ENCODE data around the gene SAYSD1. TPM values are rescaled to one million over a fixed set of nuclear protein-coding genes. Genes with fewer than 3 reads are reported as not detected.
A peak's percentile ranks its signal among the peaks of the same experiment; 100 is the strongest.

SAYSD1 gene
- total and polyA plus RNA-seq, 11 donors: 6.5 to 14.6 (median 9.6) TPM

GRCh38 chr6:39055661-39056060 lies 59.3 kb downstream of the SAYSD1 start:
- no peak overlapping the region for H3K27ac ChIP-seq
- intact Hi-C loops (cut with DNase I): no loop called here
- no peak overlapping the region for H3K4me3 ChIP-seq
- H3K4me1 ChIP-seq: peaks cover 0 to under 1% (median 0%) of the 10 kb centered on the region in 12 donors
- H3K36me3 ChIP-seq: no peaks in the 10 kb centered on the region
- no peak for TF ChIP-seq POLR2A (IDR thresholded peaks at IDR 0.05)
- TF ChIP-seq, protein P1, sequence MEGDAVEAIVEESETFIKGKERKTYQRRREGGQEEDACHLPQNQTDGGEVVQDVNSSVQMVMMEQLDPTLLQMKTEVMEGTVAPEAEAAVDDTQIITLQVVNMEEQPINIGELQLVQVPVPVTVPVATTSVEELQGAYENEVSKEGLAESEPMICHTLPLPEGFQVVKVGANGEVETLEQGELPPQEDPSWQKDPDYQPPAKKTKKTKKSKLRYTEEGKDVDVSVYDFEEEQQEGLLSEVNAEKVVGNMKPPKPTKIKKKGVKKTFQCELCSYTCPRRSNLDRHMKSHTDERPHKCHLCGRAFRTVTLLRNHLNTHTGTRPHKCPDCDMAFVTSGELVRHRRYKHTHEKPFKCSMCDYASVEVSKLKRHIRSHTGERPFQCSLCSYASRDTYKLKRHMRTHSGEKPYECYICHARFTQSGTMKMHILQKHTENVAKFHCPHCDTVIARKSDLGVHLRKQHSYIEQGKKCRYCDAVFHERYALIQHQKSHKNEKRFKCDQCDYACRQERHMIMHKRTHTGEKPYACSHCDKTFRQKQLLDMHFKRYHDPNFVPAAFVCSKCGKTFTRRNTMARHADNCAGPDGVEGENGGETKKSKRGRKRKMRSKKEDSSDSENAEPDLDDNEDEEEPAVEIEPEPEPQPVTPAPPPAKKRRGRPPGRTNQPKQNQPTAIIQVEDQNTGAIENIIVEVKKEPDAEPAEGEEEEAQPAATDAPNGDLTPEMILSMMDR (IDR thresholded peaks at IDR 0.05): no peak
- no peak for ATAC-seq
- 71 to 79% (median 73%) methylated on average over 7 of the region's 7 CpGs for WGBS, 4 donors
- no peaks in the 10 kb centered on the region for H3K9me3 ChIP-seq
- no peak for DNase-seq
- H3K27me3 ChIP-seq: peaks cover 0 to 28% (median 0%) of the 10 kb centered on the region in 9 donors

DNA sequence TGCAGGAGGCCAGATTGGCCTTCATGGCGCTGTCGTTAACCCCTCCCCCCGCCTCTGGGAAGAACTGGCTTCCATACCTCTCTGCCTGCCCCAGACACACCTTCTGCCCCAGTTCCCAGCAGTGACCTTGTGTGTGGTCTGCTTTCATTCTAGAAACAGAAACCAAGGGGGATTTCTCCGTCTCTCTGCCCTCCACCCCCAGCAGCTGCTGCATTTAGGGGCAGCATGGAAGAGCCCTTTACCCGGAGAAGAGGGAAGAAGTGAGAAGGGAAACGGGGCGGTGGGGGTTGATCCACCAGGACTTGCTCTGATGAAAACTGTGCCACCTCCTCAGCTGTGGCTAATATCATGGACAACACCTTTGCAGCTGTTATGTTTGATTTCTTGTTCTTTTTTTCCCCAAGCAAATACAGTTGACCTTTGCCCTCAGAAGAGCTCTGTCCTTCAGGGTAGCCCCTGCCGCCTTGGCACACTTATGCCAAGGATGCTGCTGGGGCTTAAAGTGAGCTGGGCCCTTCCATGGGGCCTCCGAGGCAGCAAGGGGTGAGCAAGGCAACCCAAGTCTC lies 60.3 kb downstream of the SAYSD1 start:
- no peaks in the 10 kb centered on the region for H3K9me3 ChIP-seq
- no peaks in the 10 kb centered on the region for H3K4me1 ChIP-seq
- peaks cover 0 to 32% (median 2%) of the 10 kb centered on the region in 9 donors for H3K27me3 ChIP-seq
- TF ChIP-seq POLR2A (IDR thresholded peaks at IDR 0.05): no peak
- TF ChIP-seq, protein P1 (IDR thresholded peaks at IDR 0.05): no peak
- DNase-seq (no peak), ATAC-seq (peak in 1 of 4 donors; percentile 28)
- no peak overlapping the region for H3K27ac ChIP-seq
- H3K36me3 ChIP-seq: no peaks in the 10 kb centered on the region
- intact Hi-C loops (cut with DNase I): no loop called here
- no peak overlapping the region for H3K4me3 ChIP-seq
- 72 to 84% (median 77%) methylated on average over 9 of the region's 9 CpGs for WGBS, 4 donors

Other genes starting within 250 kb of the SAYSD1 start
- 1 to 10 TPM in 8 of 9 donors, under 1 TPM in 1; 0.25 to 6.4 (median 2.4) TPM for gene GLP1R, start 66.4 kb downstream of the SAYSD1 start, total RNA-seq
- gene GLP1R, start 66.4 kb downstream of the SAYSD1 start, polyA plus RNA-seq: 1 to 10 TPM; 1.3 to 1.6 TPM
- gene KCNK5, start 114.3 kb upstream of the SAYSD1 start, total RNA-seq: 1 to 10 TPM in 1 of 9 donors, under 1 TPM in 8; 0.08 to 2.1 (median 0.40) TPM
- gene KCNK5, start 114.3 kb upstream of the SAYSD1 start, polyA plus RNA-seq: under 1 TPM; 0.25 to 0.27 TPM
- gene KCNK17, start 199.2 kb upstream of the SAYSD1 start, total RNA-seq: under 1 TPM in 4 of 9 donors, not detected in 5; 0.19 to 0.36 (median 0.22) TPM
- gene KCNK17, start 199.2 kb upstream of the SAYSD1 start, polyA plus RNA-seq: under 1 TPM; 0.06 to 0.34 TPM
- gene KCNK16, start 207.5 kb upstream of the SAYSD1 start, total RNA-seq: not detected
- not detected for gene KCNK16, start 207.5 kb upstream of the SAYSD1 start, polyA plus RNA-seq